K562 (cell line): Measurements from ENCODE around the gene SAMD4A. TPM values are rescaled to one million over a fixed set of nuclear protein-coding genes. Genes with fewer than 3 reads are reported as not detected.

Source experiments
- ATAC-seq: fragments of 200-7000 bp; cut with Tn5 transposase; 3 replicates; pipeline ENCODE4 v1.9.1; 2020; ENCODE audit warnings: moderate library complexity
- BruUV-seq: library from RNA; stranded (reverse); fragments of 400-500 nt; replicated peaks from 2 replicates; lab custom pipeline; 2021; lab: Mats Ljungman, UMichigan
- CTCF ChIA-PET: fragments of 300-600 bp; formaldehyde crosslinking; extraction: SDS; loops from one replicate; lab custom pipeline; 2021; ENCODE audit warnings: low intra/inter-chr PET ratio; lab: Yijun Ruan, JAX
- POLR2A ChIA-PET: fragments of 300-600, 350-650 bp; sonication (Branson Sonifier 250); formaldehyde crosslinking; extraction: SDS; loops from one replicate; lab custom pipeline; 2021; ENCODE audit warnings: antibody characterized with exemption, inconsistent platforms; lab: Yijun Ruan, JAX
- DNase-seq, 4 experiments: peaks; one replicate each; pipeline versions ENCODE4 v3.0.0 to v3.0.0-alpha.2; 2011 to 2018; ENCODE audit warnings: low spot score in 3 of 4, mixed read lengths in 3 of 4; ENCODE audit errors: extremely low read depth in 1 of 4
- FAIRE-seq: peaks from 2 replicates; lab custom pipeline; 2011; peaks lifted over from hg19 to GRCh38; lab: Jason Lieb, UNC
- H2AFZ ChIP-seq: 2 replicates; pipeline ENCODE4 v1.6.0; 2011; ENCODE audit warnings: low read depth, low read length, control low read depth, inconsistent platforms
- H3K27ac ChIP-seq: fragments of 200-600 bp; 3 replicates; pipeline ENCODE4 v1.8.0; 2011; ENCODE audit warnings: low read depth, mild to moderate bottlenecking, control low read depth, inconsistent platforms, low read length, moderate library complexity, mixed read lengths; ENCODE audit errors: extremely low read depth
- H3K27me3 ChIP-seq, 2 experiments: fragments of 300-600 bp in 1 of 2; 2 replicates in 1 of 2; 3 replicates in 1 of 2; pipeline versions ENCODE4 v1.6.0 to v1.8.0; 2011; ENCODE audit warnings: inconsistent platforms in 2 of 2, low read length in 2 of 2, mild to moderate bottlenecking in 1 of 2, mixed read lengths in 1 of 2, moderate library complexity in 1 of 2; ENCODE audit not compliant: control insufficient read depth in 2 of 2, insufficient read depth in 2 of 2
- H3K36me3 ChIP-seq: fragments of 300-600 bp; 3 replicates; pipeline ENCODE4 v1.8.0; 2011; ENCODE audit warnings: mild to moderate bottlenecking, low read length, inconsistent platforms; ENCODE audit not compliant: control insufficient read depth, insufficient read depth
- H3K4me1 ChIP-seq, 2 experiments: fragments of 200-600 bp in 1 of 2; replicated peaks in 1 of 2; 2 replicates in 1 of 2; 3 replicates in 1 of 2; pipeline versions ENCODE4 v1.5.1 to v1.8.0; 2011; ENCODE audit warnings: inconsistent platforms in 2 of 2, low read length in 2 of 2, mild to moderate bottlenecking in 1 of 2, mixed read lengths in 1 of 2, moderate library complexity in 1 of 2; ENCODE audit not compliant: control insufficient read depth in 2 of 2, insufficient read depth in 2 of 2
- H3K4me2 ChIP-seq: 2 replicates; pipeline ENCODE4 v1.6.1; 2011; ENCODE audit warnings: low read length, control low read depth, inconsistent platforms, mixed read lengths; ENCODE audit not compliant: insufficient read depth
- H3K4me3 ChIP-seq: fragments of 200-600 bp; sonication (generic), shearing (Covaris generic); 2 replicates; pipeline ENCODE4 v1.5.1; 2016; ENCODE audit warnings: control low read depth, inconsistent platforms
- H3K79me2 ChIP-seq: fragments of 200-600 bp; 3 replicates; pipeline ENCODE4 v1.8.0; 2011; ENCODE audit warnings: low read length, inconsistent platforms; ENCODE audit not compliant: control insufficient read depth, insufficient read depth
- H3K9ac ChIP-seq, 2 experiments: 2 replicates each; pipeline versions ENCODE4 v1.6.0 to v1.6.1; 2011; ENCODE audit warnings: low read depth in 2 of 2, low read length in 2 of 2, control low read depth in 1 of 2, inconsistent platforms in 1 of 2, mild to moderate bottlenecking in 1 of 2, mixed read lengths in 1 of 2; ENCODE audit not compliant: insufficient read depth in 1 of 2
- H3K9me1 ChIP-seq: one replicate; pipeline ENCODE4 v1.6.0; 2011; ENCODE audit warnings: inconsistent platforms, mild to moderate bottlenecking, low read length, moderate library complexity; ENCODE audit not compliant: control insufficient read depth, insufficient read depth
- H3K9me3 ChIP-seq: replicated peaks from 2 replicates; pipeline ENCODE4 v1.5.1; 2011; ENCODE audit warnings: low read depth, low read length, inconsistent platforms; ENCODE audit not compliant: control insufficient read depth, insufficient read depth
- H4K20me1 ChIP-seq: replicated peaks from 2 replicates; pipeline ENCODE4 v1.6.1; 2011; ENCODE audit warnings: low read length, inconsistent platforms, mixed read lengths; ENCODE audit not compliant: control insufficient read depth, insufficient read depth
- ARID1B ChIP-seq: fragments of 450-650 bp; IDR thresholded peaks from 2 replicates; pipeline ENCODE4 v1.6.1; 2016; ENCODE audit warnings: antibody characterized with exemption, mild to moderate bottlenecking, inconsistent platforms
- BRD9 ChIP-seq: fragments of 450-650 bp; IDR thresholded peaks from 2 replicates; pipeline ENCODE4 v1.6.1; 2018; ENCODE audit warnings: low read depth; ENCODE audit not compliant: partially characterized antibody
- FOXJ2 ChIP-seq: fragments of 200-800 bp; sonication (Bioruptor generic); IDR thresholded peaks from 2 replicates; pipeline ENCODE4 v1.6.1; 2016; ENCODE audit warnings: missing genetic modification characterization, missing compliant biosample characterization
- MBD2 ChIP-seq: sonication (generic); IDR thresholded peaks from 2 replicates; pipeline ENCODE4 v1.6.1; 2016; ENCODE audit warnings: low read depth, borderline replicate concordance
- NFE2 ChIP-seq: IDR thresholded peaks from 2 replicates; pipeline ENCODE4 v1.6.1; 2014; ENCODE audit warnings: antibody characterized with exemption, low read depth
- STAT6 ChIP-seq: sonication (generic); formaldehyde crosslinking; IDR thresholded peaks from 2 replicates; pipeline ENCODE4 v1.8.1; 2023; ENCODE audit warnings: mild to moderate bottlenecking, missing genetic modification reagents
- ZNF316 ChIP-seq: fragments of 450-650 bp; IDR thresholded peaks from 2 replicates; pipeline ENCODE4 v1.6.1; 2016
- WGBS: fragments of 100-300 bp; shearing (Covaris generic); methylation state at CpG from one replicate; pipeline ENCODE4 v1.1.6; 2016; ENCODE audit warnings: low coverage, mixed read lengths; ENCODE audit not compliant: insufficient coverage; ENCODE audit errors: missing lambda C conversion rate; 5-methylcytosine and 5-hydroxymethylcytosine counted together
- in situ Hi-C: fragments of 300-500 bp; cut with MboI; formaldehyde crosslinking; loops from 4 replicates; pipeline ENCODE4 v1.15.0; 2018; ENCODE audit warnings: inconsistent platforms, mixed read lengths
- intact Hi-C: fragments of 100-400 bp; cut with micrococcal nuclease; formaldehyde crosslinking; loops from 2 replicates; pipeline ENCODE4 v1.14.2; 2022
- polyA plus RNA-seq, 8 experiments: library from polyadenylated mRNA; depleted of rRNA in 4 of 8; stranded (reverse) in 5 of 8; unstranded in 3 of 8; fragments of >200 nt; fragmentation: Nextera tagmentation in 2 of 8; fragmentation: Illumina TruSeq in 1 of 8; extraction: Ambion mirVana in 2 of 8; extraction: Trizol in 1 of 8; gene quantifications; 2 replicates each; pipeline versions ENCODE4 v1.2.1 to v1.2.3, GENCODE V29; 2011 to 2014; ENCODE audit warnings: inconsistent platforms in 1 of 8, missing spikeins in 1 of 8
- total RNA-seq, 7 experiments: library from RNA; depleted of rRNA in 6 of 7; stranded (reverse); fragments of >200 nt in 6 of 7; fragmentation: Illumina TruSeq in 2 of 7; extraction: Trizol in 2 of 7; gene quantifications; 2 replicates each; pipeline versions ENCODE4 v1.2.1 to v1.2.3, GENCODE V29; 2011 to 2021; ENCODE audit warnings: low replicate concordance in 1 of 7

The SAMD4A gene
- total and polyA plus RNA-seq, 9 of the 15 experiments (the other 6 are each of a cell fraction or from before 2014, with no cell fraction given): 0.66 to 6.8 (median 3.3) TPM

GRCh38 chr14:54708982-54709381 lies 142.1 kb downstream of the SAMD4A start:
- ATAC-seq (no peak), FAIRE-seq (no peak), DNase-seq (no peak)
- no peak overlapping the region for H3K27ac ChIP-seq
- H3K9ac ChIP-seq: no peak overlapping the region
- intact Hi-C loops: no loop called here
- no peaks in the 10 kb centered on the region for H3K27me3 ChIP-seq
- H2AFZ ChIP-seq: no peak overlapping the region
- peaks cover 48% of the 10 kb centered on the region for H3K79me2 ChIP-seq
- no peak for TF ChIP-seq ZNF316
- no peak for TF ChIP-seq ARID1B
- TF ChIP-seq STAT6: no peak
- TF ChIP-seq MBD2: no peak
- TF ChIP-seq NFE2: no peak
- TF ChIP-seq BRD9: no peak
- no peak for TF ChIP-seq FOXJ2
- H3K9me1 ChIP-seq: no peaks in the 10 kb centered on the region
- BruUV-seq: no TSS peak
- no peak overlapping the region for H3K4me3 ChIP-seq
- CTCF ChIA-PET: no interaction called here
- POLR2A ChIA-PET: no interaction called here
- 78% methylated on average over 2 of the region's 5 CpGs for WGBS
- H3K4me2 ChIP-seq: no peak overlapping the region
- H4K20me1 ChIP-seq: no peaks in the 10 kb centered on the region
- H3K36me3 ChIP-seq: peaks cover 29% of the 10 kb centered on the region; the same call in 2 of the 3 replicates
- H3K4me1 ChIP-seq: peaks cover 3 to 36% of the 10 kb centered on the region in 2 experiments; a peak in 2 of 5 replicates
- 0 out of 2 replicates have a peak, but pooled peaks cover 1% of the 10 kb centered on the region for H3K9me3 ChIP-seq
- in situ Hi-C loops: no loop called here
